ENCODE data around the gene SYT13. TPM values are rescaled to one million over a fixed set of nuclear protein-coding genes. Genes with fewer than 3 reads are reported as not detected.

SYT13 gene
- total RNA-seq, 1 donor from 2014 or later: 17.4 TPM

DNA sequence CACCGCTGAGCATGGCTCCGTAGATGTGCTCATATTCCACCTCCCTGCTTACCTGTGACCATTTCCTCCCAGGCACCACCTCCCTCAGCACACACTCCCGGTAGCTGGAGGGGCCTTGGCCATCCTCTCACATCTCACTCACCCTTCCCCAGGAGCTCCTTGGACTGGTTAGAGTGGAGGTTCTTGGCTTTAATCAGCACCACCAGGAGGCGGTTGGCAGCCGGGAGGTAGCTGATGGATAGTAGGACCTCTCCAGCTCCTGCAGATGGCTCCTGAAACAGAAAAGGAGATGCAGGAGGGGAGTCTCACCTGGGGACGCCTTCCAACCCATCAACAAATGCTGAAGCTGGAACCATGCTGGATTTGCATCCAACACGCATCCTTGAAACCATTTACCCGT lies 39.9 kb downstream of the SYT13 start:
- no peaks in the 10 kb centered on the region for H3K36me3 Mint-ChIP-seq
- H3K27me3 Mint-ChIP-seq: no peaks in the 10 kb centered on the region
- no peak overlapping the region for H3K27ac Mint-ChIP-seq
- TF ChIP-seq CTCF (conservative IDR thresholded peaks at IDR 0.05): no peak
- no peak overlapping the region for H3K4me3 Mint-ChIP-seq
- DNase-seq (ENCODE audit: extremely low spot score, unreplicated experiment): no peak
- peaks cover 9% of the 10 kb centered on the region for H3K4me1 Mint-ChIP-seq (ENCODE audit: unreplicated experiment)
- no peaks in the 10 kb centered on the region for H3K9me3 Mint-ChIP-seq

GRCh38 chr11:45245218-45246045 lies 40.7 kb downstream of the SYT13 start:
- DNase-seq (ENCODE audit: extremely low spot score, unreplicated experiment): no peak
- H3K27me3 Mint-ChIP-seq: no peaks in the 10 kb centered on the region
- H3K4me1 Mint-ChIP-seq (ENCODE audit: unreplicated experiment): peaks cover 9% of the 10 kb centered on the region
- no peak overlapping the region for H3K27ac Mint-ChIP-seq
- TF ChIP-seq CTCF (conservative IDR thresholded peaks at IDR 0.05): no peak
- H3K36me3 Mint-ChIP-seq: no peaks in the 10 kb centered on the region
- no peak overlapping the region for H3K4me3 Mint-ChIP-seq
- no peaks in the 10 kb centered on the region for H3K9me3 Mint-ChIP-seq

GRCh38 chr11:45243967-45244366 lies 42.2 kb downstream of the SYT13 start:
- no peak for TF ChIP-seq CTCF (conservative IDR thresholded peaks at IDR 0.05)
- peaks cover 1% of the 10 kb centered on the region for H3K27me3 Mint-ChIP-seq
- H3K36me3 Mint-ChIP-seq: no peaks in the 10 kb centered on the region
- H3K9me3 Mint-ChIP-seq: no peaks in the 10 kb centered on the region
- H3K4me1 Mint-ChIP-seq (ENCODE audit: unreplicated experiment): peaks cover 9% of the 10 kb centered on the region
- no peak overlapping the region for H3K4me3 Mint-ChIP-seq
- DNase-seq (ENCODE audit: extremely low spot score, unreplicated experiment): no peak
- H3K27ac Mint-ChIP-seq: no peak overlapping the region

DNA sequence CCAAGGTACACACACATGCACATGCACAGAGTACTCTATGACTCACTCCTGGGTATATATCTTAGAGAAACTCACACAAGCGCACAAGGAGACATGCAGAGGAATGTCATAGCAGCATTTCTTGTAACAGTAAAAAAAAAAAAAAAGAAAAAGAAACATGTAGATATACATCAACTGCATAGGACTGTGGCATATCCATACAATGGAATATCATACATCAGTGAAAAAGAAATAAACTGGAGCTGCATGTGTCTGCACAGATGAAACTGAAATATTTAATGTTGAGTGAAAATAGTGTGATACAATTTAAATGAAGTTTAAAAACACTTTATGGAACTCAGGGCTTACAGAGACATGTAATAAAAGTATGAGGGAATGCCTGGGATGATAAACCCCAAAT lies 46.4 kb downstream of the SYT13 start:
- H3K4me1 Mint-ChIP-seq (ENCODE audit: unreplicated experiment): no peaks in the 10 kb centered on the region
- no peak for DNase-seq (ENCODE audit: extremely low spot score, unreplicated experiment)
- TF ChIP-seq CTCF (conservative IDR thresholded peaks at IDR 0.05): no peak
- no peaks in the 10 kb centered on the region for H3K36me3 Mint-ChIP-seq
- peaks cover 13% of the 10 kb centered on the region for H3K27me3 Mint-ChIP-seq
- H3K4me3 Mint-ChIP-seq: no peak overlapping the region
- H3K27ac Mint-ChIP-seq: no peak overlapping the region
- no peaks in the 10 kb centered on the region for H3K9me3 Mint-ChIP-seq

GRCh38 chr11:45238724-45239123 lies 47.4 kb downstream of the SYT13 start:
- DNase-seq (ENCODE audit: extremely low spot score, unreplicated experiment): no peak
- Mint-ChIP-seq H3K9me3 (no peaks in the 10 kb centered on the region), H3K27me3 (peaks cover 13% of the 10 kb centered on the region), H3K4me1 (ENCODE audit: unreplicated experiment) (no peaks in the 10 kb centered on the region), H3K27ac (no peak overlapping the region), H3K4me3 (no peak overlapping the region), H3K36me3 (no peaks in the 10 kb centered on the region)
- no peak for TF ChIP-seq CTCF (conservative IDR thresholded peaks at IDR 0.05)
